Umbilical cord (tissue), 2 donors: ENCODE measurements around the gene BRD1. TPM values are rescaled to one million over a fixed set of nuclear protein-coding genes. Genes with fewer than 3 reads are reported as not detected.

Experiments used
- DNase-seq: peaks from one replicate; pipeline ENCODE4 v3.0.0-alpha.2; 2015; ENCODE audit warnings: low spot score
- total RNA-seq: library from RNA; depleted of rRNA; stranded (reverse); fragments of >200 nt; gene quantifications from one replicate; pipeline ENCODE4 v1.2.3, GENCODE V29; 2014; ENCODE audit warnings: low replicate concordance; ENCODE audit not compliant: insufficient read depth

BRD1 gene
- total RNA-seq, 1 donor from 2014 or later = 30.6 TPM

- DNase-seq = no peak
Measured at GRCh38 chr22:49753961-49754695, 73.5 kb downstream of the BRD1 start.

GRCh38 chr22:49753276-49753890, 74.3 kb downstream of the BRD1 start:
- DNase-seq = no peak

DNA sequence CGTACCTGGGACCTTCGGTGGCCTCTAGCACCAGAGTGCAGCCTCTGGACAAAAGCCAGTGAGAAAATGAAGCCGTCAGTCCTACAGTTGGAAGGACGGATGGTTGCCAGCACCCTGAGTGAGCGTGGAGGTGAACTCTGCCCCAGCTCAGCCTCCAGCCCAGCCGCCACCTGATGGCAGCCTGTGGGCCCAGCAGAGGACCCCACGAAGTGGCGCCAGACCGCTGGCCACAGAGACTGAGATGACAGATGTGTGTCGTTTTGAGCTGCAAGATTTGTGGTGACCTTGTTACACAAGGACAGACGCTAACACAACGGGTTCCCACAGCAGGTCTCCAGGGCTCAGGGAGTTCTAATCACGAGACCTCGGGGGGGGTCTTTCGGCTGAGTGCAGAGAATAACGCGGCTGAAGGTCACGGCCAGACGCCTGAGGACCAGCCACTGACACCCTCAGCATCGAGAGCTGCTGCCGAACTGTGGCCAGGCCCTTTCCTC, 75.0 kb downstream of the BRD1 start:
- DNase-seq = no peak

DNA sequence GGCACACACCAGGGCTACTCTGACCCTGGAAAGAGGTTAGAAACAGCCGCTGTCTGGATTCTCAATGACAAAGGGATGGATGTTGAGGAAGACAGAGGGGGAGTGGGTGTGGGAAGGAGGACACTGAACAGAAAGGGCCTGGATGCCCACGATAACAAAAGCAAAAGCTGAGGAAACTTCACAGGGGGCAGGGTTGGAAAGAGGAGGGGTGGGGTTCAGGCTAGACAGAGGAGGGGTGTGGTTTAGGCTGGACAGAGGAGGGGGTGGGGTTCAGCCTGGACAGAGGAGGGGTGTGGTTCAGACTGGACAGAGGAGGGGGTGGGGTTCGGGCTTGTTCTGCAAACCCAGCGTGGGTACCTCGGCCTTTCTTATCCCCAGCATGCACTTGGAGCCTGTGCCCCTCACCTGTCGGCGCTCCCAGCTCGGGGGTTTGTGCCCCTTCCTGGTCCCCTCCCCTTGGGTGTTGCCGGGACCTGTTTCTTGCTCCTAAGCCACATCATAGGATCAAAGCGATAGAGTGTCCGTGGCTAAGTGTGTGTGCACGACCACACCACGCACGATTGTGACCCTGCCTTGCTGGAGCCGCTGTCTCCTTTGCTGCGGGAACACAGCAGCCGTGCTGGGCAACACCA, 75.6 kb downstream of the BRD1 start:
- no peak for DNase-seq

- no peak for DNase-seq
Measured at GRCh38 chr22:49751318-49751965, 76.2 kb downstream of the BRD1 start.

- DNase-seq = no peak
Measured at GRCh38 chr22:49749885-49750510, 77.7 kb downstream of the BRD1 start.

GRCh38 chr22:49749227-49749626, 78.4 kb downstream of the BRD1 start:
- no peak for DNase-seq

DNA sequence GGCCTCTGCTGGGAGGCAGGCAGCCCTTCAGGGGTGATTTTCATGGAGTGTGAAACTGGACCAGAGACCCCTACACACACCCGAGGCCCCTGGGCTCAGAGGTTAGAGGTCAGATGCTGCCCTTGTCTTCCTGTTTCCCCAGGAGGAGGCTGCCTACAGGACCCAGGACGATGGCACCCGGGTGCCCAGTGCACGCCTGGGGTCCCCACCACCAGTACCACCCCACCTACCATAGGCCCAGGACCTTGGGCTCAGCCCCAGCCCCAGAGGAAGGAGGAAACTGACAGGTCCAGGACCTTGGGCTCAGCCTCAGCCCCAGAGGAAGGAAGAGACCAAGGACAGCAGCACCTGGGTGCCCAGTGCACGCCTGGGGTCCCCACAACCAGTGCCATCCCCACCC, 79.2 kb downstream of the BRD1 start:
- no peak for DNase-seq

DNA sequence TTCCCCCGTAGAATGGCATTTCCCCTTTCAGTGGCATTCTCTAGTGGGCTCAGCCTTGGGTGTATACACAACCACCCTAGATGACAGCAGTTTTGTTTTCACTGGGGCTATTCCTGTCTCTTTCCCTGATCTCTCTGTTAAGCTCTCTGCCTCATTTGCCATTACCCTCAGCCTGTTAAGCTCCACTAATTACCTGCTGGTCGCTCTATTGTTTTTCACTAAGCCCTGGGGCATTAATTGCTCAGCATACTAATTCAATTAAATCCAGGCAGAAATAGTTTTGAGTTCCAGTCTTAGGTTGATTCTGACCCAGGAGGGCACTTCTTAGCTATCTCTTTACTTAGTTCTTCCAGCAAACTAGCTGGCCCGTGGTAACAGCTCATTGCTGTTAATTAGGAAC, 80.0 kb downstream of the BRD1 start:
- no peak for DNase-seq

DNA sequence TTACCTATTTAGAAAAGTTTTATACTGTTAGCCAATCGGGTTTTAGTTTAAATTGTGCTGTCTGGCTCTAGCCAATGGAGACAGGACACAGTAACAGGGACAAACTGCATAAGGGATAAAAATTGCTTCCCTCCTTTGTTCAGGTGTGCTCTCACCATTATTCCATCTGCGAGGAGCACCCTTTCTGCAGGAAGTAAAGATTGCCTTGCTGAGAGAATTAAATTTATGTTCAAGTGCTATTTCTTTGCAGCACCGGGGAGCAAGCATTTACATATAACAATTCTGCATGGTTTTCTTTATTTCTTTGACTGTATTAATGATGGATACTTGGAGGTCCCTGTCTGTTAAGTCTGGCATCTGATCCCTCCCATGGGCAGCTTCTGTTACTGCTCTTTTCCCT, 80.5 kb downstream of the BRD1 start:
- DNase-seq = no peak

DNA sequence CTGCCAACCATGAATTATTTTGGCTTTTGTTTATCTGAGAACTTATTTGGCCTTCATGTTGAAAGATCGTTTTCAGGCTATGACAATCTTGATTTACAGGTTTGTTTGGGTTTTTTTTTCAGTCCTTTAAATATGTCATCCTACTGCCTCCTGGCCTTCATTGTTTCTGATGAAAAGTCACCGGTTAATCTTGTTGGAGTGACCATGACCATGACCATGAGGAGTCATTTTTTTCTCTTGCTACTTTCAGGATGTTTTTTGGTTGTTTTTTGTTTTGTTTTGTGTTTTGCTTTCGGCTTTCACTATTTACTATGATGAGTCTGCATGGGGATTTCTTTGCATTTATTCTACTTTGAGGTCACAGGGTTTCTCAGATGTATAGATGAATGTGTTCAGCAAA, 81.6 kb downstream of the BRD1 start:
- no peak for DNase-seq

- no peak for DNase-seq
Measured at GRCh38 chr22:49740242-49740641, 87.4 kb downstream of the BRD1 start.

- no peak for DNase-seq
Measured at GRCh38 chr22:49739138-49739537, 88.5 kb downstream of the BRD1 start.

- DNase-seq = no peak
Measured at GRCh38 chr22:49738566-49738965, 89.1 kb downstream of the BRD1 start.

- no peak for DNase-seq
Measured at GRCh38 chr22:49738006-49738405, 89.7 kb downstream of the BRD1 start.

- DNase-seq = no peak
Measured at GRCh38 chr22:49737101-49737551, 90.5 kb downstream of the BRD1 start.

DNA sequence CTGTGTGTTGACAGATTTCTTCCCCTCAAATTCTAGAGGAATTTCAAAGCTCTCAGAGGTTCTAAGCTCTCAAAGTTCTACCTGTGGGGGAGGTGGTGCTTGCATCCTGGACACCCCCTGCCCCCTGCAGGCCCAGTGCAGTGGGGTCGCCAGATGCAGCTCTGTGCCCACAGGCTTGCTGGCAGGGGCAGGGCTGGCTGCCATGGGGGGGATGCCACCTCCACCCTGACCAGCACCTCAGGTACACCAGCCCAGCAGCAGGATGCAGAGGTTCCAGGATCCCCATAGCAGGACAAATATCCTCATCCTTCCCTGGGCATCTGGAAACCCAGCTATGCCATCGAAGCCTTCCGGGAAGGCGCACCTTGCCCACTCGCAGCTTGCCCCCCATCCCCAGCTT, 91.1 kb downstream of the BRD1 start:
- no peak for DNase-seq

- no peak for DNase-seq
Measured at GRCh38 chr22:49735901-49736421, 91.7 kb downstream of the BRD1 start.

GRCh38 chr22:49735411-49735900, 92.2 kb downstream of the BRD1 start:
- DNase-seq = no peak

DNA sequence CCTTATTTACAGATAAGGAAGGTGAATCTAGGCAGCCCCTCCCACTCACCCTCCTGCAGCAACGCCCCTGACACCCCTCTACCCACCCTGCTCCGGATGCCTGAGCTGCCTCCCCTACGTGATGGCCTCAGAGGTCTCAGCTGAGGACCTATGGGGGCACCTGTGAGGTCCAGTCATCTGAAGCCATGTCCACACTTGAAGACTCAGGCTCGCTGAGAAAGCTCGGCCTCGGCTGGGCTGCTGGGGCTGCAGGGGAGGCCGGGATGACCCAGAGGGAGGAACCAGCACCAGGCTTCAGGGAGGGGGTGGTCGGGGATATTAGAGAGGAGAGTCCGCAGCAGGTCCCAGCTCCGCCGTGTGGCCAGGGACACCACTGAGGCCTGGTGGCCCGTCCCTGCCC, 92.8 kb downstream of the BRD1 start:
- no peak for DNase-seq

- no peak for DNase-seq
Measured at GRCh38 chr22:49734390-49734789, 93.3 kb downstream of the BRD1 start.
